Stimulated activated CD4-positive, alpha-beta T cell treated with anti-CD3 and anti-CD28 coated beads, TNF-alpha, amount 100 ng/mL, for 1 hour (primary cell): Measurements from ENCODE around the gene PLS1.
"Not testable (repeated sequence)": the region's sequence is repeated elsewhere in the genome, so short reads cannot be mapped to it uniquely, and the experiment has no call there.

Source experiments
- DNase-seq, 3 donors: peaks; one replicate each; pipeline ENCODE4 v3.0.0-alpha.2; 2020; ENCODE audit warnings: low read depth in 3 of 3, low spot score in 1 of 3

The PLS1 gene

GRCh38 chr3:142595951-142596725 lies at the start of gene PLS1:
Gene PLS1 (plus strand): TSS chr3:142596393. CDS start chr3:142664238, 67,845 bp downstream.
- peak; percentile 49 to 89 (median 76) for DNase-seq

GRCh38 chr3:142549986-142550385 lies 46.2 kb upstream of the PLS1 start:
- no peak for DNase-seq

- DNase-seq: not testable (repeated sequence)
These were observed 43.6 kb upstream of the PLS1 start for GRCh38 chr3:142552579-142552978.

- DNase-seq: no peak
These were observed 42.5 kb upstream of the PLS1 start for GRCh38 chr3:142553741-142554140.

GRCh38 chr3:142560118-142560517 lies 36.1 kb upstream of the PLS1 start:
- DNase-seq: no peak

GRCh38 chr3:142563496-142563997 lies 32.6 kb upstream of the PLS1 start:
- no peak for DNase-seq

GRCh38 chr3:142566096-142566495 lies 30.1 kb upstream of the PLS1 start:
- no peak for DNase-seq

- no peak for DNase-seq
These were observed 27.7 kb upstream of the PLS1 start for GRCh38 chr3:142568393-142569017.

GRCh38 chr3:142569422-142569821 lies 26.8 kb upstream of the PLS1 start:
- DNase-seq: not testable (repeated sequence)

GRCh38 chr3:142574223-142574622 lies 22.0 kb upstream of the PLS1 start:
- not testable (repeated sequence) for DNase-seq

- DNase-seq: no peak
These were observed 21.5 kb upstream of the PLS1 start for GRCh38 chr3:142574665-142575064.

GRCh38 chr3:142576792-142577191 lies 19.4 kb upstream of the PLS1 start:
- DNase-seq: no peak

- DNase-seq: no peak
These were observed 18.4 kb upstream of the PLS1 start for GRCh38 chr3:142577696-142578328.

GRCh38 chr3:142578329-142579223 lies 17.6 kb upstream of the PLS1 start, which contains the start of gene ATR:
Gene ATR (minus strand): TSS chr3:142578733. CDS start chr3:142578704, 29 bp downstream.
- peak; percentile 86 to 95 (median 90) for DNase-seq

- DNase-seq: no peak
These were observed 16.2 kb upstream of the PLS1 start for GRCh38 chr3:142580061-142580423.

- DNase-seq: not testable (repeated sequence)
These were observed 15.1 kb upstream of the PLS1 start for GRCh38 chr3:142581070-142581469.

- DNase-seq: no peak
These were observed 9.3 kb upstream of the PLS1 start for GRCh38 chr3:142586803-142587406.

GRCh38 chr3:142588703-142589102 lies 7.5 kb upstream of the PLS1 start:
- DNase-seq: no peak

GRCh38 chr3:142592268-142592667 lies 3.9 kb upstream of the PLS1 start:
- not testable (repeated sequence) for DNase-seq

GRCh38 chr3:142595141-142595540 lies 1.1 kb upstream of the PLS1 start:
- no peak for DNase-seq
